Inflammatory macrophage treated with lipopolysaccharide for 1 hour (primary cell): ENCODE measurements around the gene IL12A.
A peak's percentile ranks its signal among the peaks of the same experiment; 100 is the strongest.

Source experiments
- DNase-seq, 2 donors: peaks; one replicate each; pipeline ENCODE4 v3.0.0-alpha.2; 2020 to 2022

The IL12A gene

DNA sequence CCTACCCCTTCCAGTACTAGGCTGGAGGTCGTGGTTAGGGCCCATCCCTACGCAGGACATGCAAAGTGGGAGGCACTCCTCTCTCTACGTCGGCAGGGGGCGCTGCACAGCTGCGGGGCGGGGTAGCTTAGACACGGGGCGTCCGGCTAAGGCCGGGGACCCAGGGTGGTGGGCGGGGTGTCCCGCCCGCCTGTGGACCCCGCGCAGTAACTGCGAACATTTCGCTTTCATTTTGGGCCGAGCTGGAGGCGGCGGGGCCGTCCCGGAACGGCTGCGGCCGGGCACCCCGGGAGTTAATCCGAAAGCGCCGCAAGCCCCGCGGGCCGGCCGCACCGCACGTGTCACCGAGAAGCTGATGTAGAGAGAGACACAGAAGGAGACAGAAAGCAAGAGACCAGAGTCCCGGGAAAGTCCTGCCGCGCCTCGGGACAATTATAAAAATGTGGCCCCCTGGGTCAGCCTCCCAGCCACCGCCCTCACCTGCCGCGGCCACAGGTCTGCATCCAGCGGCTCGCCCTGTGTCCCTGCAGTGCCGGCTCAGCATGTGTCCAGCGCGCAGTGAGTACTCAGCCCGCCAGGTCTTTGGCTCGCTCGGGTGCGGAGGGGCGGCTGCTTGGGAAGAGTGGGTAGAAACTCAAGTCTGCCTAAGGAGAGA is at the start of gene IL12A:
Gene IL12A (plus strand): TSS at position 219 of the 655 bp plus-strand sequence.
- peak; percentile 81 to 92 for DNase-seq

DNA sequence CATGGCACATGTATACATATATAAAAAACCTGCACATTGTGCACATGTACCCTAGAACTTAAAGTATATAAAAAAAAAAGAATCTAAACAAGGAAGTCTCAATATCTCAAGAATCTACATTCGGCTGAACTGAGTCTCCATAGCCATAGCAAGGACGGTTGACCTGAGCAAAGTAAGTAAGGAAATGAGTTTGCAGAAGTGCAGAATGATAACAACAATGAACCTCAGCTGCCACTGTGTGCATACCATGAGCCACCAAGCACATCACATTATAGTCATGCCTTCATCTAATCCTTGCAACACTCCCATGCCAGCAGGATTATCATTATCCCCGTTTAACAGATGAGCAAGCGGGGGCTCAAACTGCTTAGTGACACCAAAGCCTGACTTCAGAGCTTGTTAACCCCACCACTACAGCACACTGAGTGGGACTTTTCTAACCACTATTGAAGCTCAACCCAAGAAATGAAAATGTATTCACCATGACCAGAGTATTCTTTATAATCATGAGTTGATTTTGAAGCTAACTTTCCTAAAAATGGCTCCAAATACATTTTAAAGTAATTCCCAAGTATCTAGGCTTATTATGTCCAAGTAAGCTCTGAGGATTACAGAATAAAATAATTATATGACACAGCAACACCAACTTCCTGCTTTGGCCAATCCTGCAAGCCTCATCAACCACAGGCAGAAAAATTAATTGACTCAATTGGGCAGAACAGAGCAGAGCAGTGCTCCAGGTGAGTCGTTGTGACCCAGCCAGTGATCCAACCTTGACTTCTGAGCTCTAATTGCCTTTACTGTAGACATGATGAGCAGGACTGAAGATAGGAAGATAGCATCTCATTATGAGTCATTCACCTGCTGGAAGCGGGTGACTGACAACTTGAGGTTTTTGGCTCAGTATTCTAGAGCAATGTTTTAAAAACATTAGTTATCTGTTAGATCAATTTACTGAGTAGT is 47.3 kb upstream of the IL12A start:
- DNase-seq, result no peak

DNA sequence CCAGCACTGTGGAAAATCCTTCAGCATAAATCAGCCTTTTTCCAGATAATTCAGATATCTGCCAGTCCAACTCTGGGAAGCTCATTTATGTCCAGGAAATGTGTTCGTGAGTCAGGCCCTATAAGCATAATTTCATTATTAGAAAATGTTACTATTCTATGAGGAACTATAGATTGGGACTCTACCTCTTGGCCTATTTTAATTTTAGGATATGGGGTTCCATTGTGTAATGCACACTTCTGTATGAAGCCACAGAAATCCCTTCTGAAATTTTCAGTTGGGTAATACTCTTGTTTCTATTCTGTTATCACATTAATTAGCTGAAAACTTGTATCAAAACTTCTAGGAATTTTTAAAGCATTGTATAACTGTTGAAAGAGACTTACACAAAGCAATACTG is 43.9 kb upstream of the IL12A start:
- peak; percentile 53 to 73 for DNase-seq

DNA sequence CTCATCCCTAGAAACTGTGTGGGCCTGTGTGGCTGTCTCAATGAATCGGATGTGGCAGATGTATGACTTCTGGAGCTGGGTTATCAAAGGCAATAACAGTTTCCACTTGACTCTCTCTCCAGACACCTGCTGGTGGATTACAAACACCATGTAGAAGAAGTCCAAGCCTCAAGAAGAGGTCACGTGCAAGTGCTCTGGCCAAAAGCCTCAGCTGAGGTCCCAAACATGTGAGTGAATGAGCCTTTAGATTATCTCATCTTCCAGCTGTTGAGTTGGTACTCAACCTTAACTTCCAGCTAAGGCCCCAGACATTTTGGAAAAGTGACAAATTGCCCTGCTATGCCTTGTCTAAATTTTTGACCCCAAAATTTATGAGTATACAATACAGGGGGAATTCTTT is 42.7 kb upstream of the IL12A start:
- DNase-seq, result no peak

- no peak for DNase-seq
These were observed 41.4 kb upstream of the IL12A start for GRCh38 chr3:159947220-159947619.

DNA sequence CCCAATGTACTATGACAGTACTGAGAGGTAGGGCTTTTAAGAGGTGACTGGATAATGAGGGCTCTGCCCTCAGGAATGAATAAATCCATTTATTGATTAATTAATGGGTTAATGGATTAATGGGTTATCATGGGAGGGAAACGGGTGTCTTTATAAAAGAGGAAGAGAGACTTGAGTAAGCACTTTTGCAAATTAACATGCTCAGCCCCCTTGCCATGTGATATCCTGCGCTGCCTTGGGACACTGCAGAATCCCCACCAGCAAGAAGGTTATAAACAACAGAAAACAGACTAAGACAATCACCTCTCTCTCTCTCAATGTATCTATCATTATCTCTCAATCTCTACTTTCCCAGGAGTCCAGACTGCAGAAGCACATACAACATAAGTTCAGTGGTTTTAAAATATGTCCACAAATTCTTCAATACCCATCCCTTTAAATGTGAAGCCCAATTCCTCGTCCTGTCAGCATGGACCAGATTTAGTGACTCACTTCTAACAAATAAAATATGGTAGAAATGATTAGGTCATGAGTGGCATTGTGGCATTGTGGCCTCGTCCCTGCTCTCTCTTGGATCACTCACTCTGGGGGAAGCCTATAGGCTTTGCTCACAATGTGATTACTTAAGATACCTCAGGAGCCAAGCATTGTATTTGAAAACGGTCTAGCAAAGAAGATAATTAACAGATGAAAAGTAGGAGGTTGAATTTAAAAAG is 40.0 kb upstream of the IL12A start:
- peak in 1 of 2 donors; percentile 40 for DNase-seq

- no peak for DNase-seq
These were observed 38.3 kb upstream of the IL12A start for GRCh38 chr3:159950156-159950898.

GRCh38 chr3:159951540-159951939 is 37.1 kb upstream of the IL12A start:
- DNase-seq, result no peak

GRCh38 chr3:159953325-159954085 is 35.1 kb upstream of the IL12A start:
- peak; percentile 57 to 61 for DNase-seq

GRCh38 chr3:159960188-159961148 is 28.2 kb upstream of the IL12A start:
- DNase-seq, result no peak

DNA sequence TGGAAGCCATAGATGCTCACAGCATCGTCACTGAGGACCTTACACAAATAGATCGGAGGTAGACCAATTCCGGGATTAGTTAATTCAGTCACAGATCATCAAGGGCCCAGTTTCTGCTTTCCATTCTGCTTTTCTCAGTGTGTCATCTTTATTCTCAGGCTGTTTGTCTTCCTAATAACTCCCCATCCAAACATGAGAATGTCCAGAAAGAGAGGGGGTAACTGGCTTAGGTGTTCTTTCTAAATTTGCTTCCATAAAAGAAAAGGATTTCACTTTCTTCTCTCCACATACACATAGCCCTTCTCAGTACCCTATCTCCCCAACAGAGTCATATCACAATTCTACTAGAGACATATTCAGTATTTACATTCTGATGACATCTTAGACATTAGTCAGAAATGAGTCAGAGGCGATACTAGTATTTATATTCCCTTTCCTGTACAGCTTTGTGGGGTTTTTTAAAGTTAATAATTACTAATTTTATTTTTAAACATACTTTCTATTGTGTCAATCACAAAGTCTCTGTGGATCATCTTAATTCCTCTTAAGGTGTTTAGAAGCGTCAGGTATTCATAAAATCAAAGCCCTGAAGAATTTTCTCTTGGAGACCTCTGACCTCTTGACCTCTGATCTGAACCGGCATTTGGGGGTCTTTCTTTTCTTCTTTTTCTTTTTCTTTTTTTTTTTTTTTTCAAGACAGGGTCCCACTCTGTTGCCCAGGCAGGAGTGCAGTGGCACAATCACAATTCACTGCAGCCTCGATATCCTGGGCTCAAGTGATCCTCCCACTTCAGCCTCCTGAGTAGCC is 24.3 kb upstream of the IL12A start:
- DNase-seq, result peak; percentile 50 to 61

DNA sequence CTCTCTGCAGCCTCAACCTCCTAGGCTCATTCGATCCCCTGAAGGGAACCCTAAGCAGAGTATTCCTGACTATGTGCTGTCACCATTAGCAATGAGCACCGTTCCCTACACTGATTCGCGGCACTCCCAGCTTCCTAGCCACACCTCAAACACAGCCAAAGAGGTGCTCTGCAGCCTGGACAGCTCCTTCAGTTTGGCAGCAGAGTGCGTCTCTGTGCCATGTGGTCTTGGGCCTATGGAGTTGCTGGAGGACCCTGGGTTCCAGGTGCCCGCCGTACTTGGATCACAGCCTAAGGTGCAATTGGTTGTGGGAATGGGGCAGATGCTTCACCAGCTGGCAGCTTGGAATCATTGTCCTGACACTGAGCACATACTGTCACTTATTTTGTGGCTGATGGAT is 17.3 kb upstream of the IL12A start:
- DNase-seq, result no peak

DNA sequence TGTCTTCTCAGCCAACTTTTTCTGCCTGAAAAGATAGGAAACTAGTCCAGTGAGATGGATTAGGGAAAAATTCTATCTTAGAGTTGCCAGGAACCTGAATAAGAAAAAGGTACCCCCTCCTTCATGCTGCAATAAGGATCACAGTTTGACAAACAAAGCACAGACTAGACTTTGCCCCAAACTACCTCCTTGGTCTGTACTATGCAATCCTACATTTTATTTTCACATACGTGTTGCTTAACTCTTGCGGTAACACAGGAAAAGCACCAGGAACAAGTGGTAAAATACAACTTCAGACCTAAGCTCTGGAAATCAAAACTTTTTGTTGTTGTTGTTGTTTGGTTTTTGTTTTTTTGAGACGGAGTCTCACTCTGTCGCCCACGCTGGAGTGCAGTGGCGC is 11.3 kb upstream of the IL12A start:
- peak; percentile 21 to 44 for DNase-seq

DNA sequence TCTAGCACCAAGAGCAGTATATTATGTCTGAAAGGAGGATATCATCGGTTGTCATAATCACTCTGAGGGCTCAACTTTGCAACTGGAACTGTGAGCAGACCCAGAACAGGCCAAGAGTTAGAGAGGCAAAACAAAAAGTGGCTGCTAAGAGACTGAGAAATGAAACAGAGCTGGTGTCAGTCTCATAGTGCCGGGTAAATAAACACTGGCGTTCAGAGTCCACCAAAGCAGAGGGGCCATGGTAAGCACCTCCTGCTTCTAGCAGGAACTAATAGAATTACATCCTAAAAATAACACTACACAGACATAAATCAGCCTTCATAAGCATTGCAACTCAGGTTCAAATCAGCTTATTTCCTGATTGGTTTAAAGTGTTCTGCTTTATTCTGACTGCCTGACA is 10.3 kb upstream of the IL12A start:
- no peak for DNase-seq

- DNase-seq, result no peak
These were observed 9.5 kb upstream of the IL12A start for GRCh38 chr3:159978918-159979703.

DNA sequence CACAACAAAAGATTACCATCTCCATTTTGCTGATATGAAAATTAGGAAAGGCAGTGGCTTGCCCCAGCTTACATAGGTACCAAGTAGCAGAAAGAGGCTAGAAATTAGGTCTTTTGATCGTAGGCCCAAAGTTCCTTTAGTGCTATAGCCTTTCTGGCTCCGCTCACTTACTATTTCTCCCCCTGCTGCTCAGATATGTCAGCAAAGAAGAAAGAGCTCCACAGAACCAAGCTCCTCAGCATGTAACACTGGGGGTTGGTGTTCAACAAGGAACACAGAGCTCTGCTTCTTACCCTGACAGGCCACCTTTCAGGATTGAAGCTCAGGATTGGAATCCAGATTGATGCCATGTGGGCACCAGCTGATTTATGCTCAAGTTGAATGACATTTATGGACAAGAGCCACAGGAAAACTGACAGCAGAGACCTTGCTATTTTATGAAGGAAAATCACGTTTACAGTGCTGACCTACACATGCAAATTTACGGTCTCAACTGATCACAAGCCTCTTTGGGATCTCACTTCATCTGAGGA is 6.1 kb upstream of the IL12A start:
- no peak for DNase-seq

- DNase-seq, result peak; percentile 63 to 75
These were observed 1.3 kb upstream of the IL12A start for GRCh38 chr3:159987291-159987711.
